Progenitor cell of endocrine pancreas (in vitro differentiated cells): ENCODE data around the gene ETV6. TPM values are rescaled to one million over a fixed set of nuclear protein-coding genes. Genes with fewer than 3 reads are reported as not detected.

Experiments used
- DNase-seq: peaks from one replicate; pipeline ENCODE4 v3.0.0; 2021; ENCODE audit warnings: low spot score; ENCODE audit not compliant: unreplicated experiment
- H3K27ac Mint-ChIP-seq: 2 replicates; pipeline ENCODE4 v1.8.0; 2021; ENCODE audit warnings: mild to moderate bottlenecking, moderate library complexity, mixed read lengths
- H3K27me3 Mint-ChIP-seq: 2 replicates; pipeline ENCODE4 v1.8.0; 2021; ENCODE audit warnings: mixed read lengths
- H3K36me3 Mint-ChIP-seq: 2 replicates; pipeline ENCODE4 v1.8.0; 2022; ENCODE audit warnings: mixed read lengths; ENCODE audit not compliant: insufficient read depth
- H3K4me1 Mint-ChIP-seq: 2 replicates; pipeline ENCODE4 v1.8.0; 2021; ENCODE audit warnings: low read depth, mixed read lengths
- H3K4me3 Mint-ChIP-seq: 2 replicates; pipeline ENCODE4 v1.8.0; 2021; ENCODE audit warnings: low read depth, mild to moderate bottlenecking, moderate library complexity, mixed read lengths
- H3K9me3 Mint-ChIP-seq: 2 replicates; pipeline ENCODE4 v1.8.0; 2021; ENCODE audit warnings: low read depth, mixed read lengths
- total RNA-seq: library from RNA; stranded (reverse); gene quantifications from 2 replicates; pipeline ENCODE4 v1.2.1, GENCODE V29; 2021
- TF ChIP-seq, protein P1 (sequence below): fragments of 200-600 bp; sonication (generic); IDR thresholded peaks from one replicate; pipeline ENCODE4 v1.5.0; 2021; ENCODE audit warnings: antibody characterized with exemption, mild to moderate bottlenecking; ENCODE audit not compliant: unreplicated experiment

The ETV6 gene
- total RNA-seq, 1 donor from 2014 or later: 55.2 TPM

DNA sequence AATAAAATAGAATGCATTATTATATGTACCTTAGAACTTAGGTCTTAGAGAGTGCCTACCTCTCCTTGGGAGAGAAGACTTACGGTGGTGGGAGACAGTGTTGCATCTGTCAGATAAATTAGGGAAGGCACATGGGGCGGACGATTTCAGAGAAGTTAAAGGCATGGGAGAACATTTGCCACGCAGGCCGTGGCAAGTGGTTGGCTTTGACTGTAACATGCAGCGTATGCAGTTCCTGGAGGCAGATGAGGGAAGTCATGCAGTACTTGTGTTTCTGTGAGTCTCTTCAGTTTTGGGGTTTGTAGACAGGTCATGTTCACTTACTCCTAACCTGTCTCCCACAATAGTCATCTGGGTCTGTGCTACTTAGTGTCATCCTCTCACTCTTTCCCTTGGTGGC lies 43.6 kb downstream of the ETV6 start:
- H3K9me3 Mint-ChIP-seq: peaks cover 5% of the 10 kb centered on the region

DNA sequence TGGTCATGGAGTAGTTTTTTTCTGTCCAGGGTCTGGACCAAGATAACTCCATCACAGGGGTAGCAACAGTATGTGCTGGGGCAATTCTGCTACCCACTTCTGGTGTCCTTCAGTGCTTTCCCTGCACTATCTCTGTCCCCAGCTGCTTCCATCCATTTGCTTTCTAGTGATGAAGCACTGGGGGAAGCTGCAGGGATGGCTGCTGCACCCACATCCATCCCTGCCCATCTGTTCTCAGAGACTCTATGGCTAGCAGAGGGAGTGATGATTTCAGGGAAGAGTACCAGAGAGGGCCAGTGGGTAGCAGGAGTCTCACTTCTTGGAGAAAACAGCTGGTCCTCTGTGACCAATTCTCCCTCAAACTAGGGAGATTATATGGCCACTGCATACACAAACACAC lies 44.1 kb downstream of the ETV6 start:
- H3K4me3 Mint-ChIP-seq: no peak overlapping the region
- H3K27me3 Mint-ChIP-seq: peaks cover 3% of the 10 kb centered on the region
- H3K9me3 Mint-ChIP-seq: peaks cover 5% of the 10 kb centered on the region
- H3K4me1 Mint-ChIP-seq: peaks cover 24% of the 10 kb centered on the region
- TF ChIP-seq, protein P1, sequence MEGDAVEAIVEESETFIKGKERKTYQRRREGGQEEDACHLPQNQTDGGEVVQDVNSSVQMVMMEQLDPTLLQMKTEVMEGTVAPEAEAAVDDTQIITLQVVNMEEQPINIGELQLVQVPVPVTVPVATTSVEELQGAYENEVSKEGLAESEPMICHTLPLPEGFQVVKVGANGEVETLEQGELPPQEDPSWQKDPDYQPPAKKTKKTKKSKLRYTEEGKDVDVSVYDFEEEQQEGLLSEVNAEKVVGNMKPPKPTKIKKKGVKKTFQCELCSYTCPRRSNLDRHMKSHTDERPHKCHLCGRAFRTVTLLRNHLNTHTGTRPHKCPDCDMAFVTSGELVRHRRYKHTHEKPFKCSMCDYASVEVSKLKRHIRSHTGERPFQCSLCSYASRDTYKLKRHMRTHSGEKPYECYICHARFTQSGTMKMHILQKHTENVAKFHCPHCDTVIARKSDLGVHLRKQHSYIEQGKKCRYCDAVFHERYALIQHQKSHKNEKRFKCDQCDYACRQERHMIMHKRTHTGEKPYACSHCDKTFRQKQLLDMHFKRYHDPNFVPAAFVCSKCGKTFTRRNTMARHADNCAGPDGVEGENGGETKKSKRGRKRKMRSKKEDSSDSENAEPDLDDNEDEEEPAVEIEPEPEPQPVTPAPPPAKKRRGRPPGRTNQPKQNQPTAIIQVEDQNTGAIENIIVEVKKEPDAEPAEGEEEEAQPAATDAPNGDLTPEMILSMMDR: no peak
- H3K36me3 Mint-ChIP-seq: peaks cover 14% of the 10 kb centered on the region
- no peak overlapping the region for H3K27ac Mint-ChIP-seq
- DNase-seq: no peak

More for the DNA sequence above, 43.6 kb downstream of the ETV6 start:
- H3K4me1 Mint-ChIP-seq: peaks cover 29% of the 10 kb centered on the region
- TF ChIP-seq, protein P1: no peak
- H3K27ac Mint-ChIP-seq: no peak overlapping the region
- H3K36me3 Mint-ChIP-seq: peaks cover 14% of the 10 kb centered on the region
- DNase-seq: no peak
- peaks cover 3% of the 10 kb centered on the region for H3K27me3 Mint-ChIP-seq
- H3K4me3 Mint-ChIP-seq: no peak overlapping the region

DNA sequence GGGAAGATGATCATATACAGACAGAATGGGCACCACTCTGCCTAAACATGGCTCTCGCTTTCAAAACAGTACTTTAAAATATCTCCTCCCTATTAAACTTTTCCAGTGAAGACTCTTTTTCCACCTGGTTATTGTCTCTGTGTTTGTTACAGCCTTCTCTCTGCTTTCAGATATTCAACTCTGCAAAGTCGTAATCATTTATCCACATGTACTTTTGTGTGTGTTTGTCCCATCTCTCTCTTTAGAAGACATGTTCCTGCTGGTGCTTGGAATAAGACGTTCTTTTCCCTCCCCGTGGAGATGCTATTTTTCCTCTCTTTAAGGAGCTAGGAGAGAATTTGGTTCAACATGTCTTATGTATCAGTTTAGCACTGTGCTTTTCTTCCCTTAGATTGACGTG lies 45.1 kb downstream of the ETV6 start:
- Mint-ChIP-seq H3K27me3 (peaks cover 3% of the 10 kb centered on the region), H3K27ac (no peak overlapping the region), H3K9me3 (peaks cover 5% of the 10 kb centered on the region), H3K4me1 (peaks cover 19% of the 10 kb centered on the region), H3K36me3 (peaks cover 14% of the 10 kb centered on the region), H3K4me3 (no peak overlapping the region)
- no peak for DNase-seq
- TF ChIP-seq, protein P1: no peak

DNA sequence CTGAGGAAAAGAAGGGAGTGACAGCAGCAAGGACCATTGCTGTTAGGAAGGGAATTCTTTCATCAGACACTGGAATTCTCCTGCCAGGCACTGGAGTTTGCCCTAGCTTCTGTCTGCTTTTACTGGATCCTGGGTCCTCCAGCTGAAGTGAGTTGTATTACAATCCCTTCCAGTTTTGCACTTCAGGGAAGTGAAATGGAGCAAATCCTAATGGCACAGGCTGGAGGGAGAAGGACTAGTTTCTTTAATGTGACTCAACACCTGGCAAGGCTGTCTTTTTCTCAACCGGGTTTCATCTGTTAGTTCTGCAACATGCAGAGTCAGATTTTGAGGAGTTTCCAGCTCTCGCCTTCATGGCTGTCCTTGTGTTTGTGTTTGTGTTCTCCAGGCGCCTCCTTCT lies 45.8 kb downstream of the ETV6 start:
- Mint-ChIP-seq H3K27me3 (no peaks in the 10 kb centered on the region), H3K27ac (peak overlapping the region; percentile 8), H3K36me3 (peaks cover 10% of the 10 kb centered on the region), H3K9me3 (peaks cover under 1% of the 10 kb centered on the region), H3K4me1 (peaks cover 19% of the 10 kb centered on the region), H3K4me3 (no peak overlapping the region)
- TF ChIP-seq, protein P1: no peak
- no peak for DNase-seq

DNA sequence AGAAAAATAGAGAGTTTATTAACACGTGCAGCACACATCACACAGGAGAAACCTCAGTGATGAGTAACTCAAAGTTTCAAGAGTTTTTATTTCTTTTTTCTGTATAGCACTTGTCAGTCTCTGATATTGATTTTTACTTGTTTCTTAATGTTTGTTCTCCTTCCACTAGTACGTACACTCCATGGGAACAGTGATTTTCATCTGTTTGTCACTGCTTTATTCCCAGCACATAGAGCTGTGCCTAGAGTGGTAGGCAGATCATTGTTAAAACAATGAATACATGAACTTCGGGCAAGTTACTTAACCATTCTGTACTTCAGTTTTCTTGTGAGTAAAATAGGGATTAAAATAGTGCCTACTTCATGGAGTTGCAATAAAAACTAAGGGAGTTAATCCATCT lies 46.6 kb downstream of the ETV6 start:
- peaks cover 23% of the 10 kb centered on the region for H3K4me1 Mint-ChIP-seq
- peaks cover 9% of the 10 kb centered on the region for H3K36me3 Mint-ChIP-seq
- peak overlapping the region; percentile 25 for H3K27ac Mint-ChIP-seq
- H3K27me3 Mint-ChIP-seq: no peaks in the 10 kb centered on the region
- H3K4me3 Mint-ChIP-seq: no peak overlapping the region
- H3K9me3 Mint-ChIP-seq: no peaks in the 10 kb centered on the region
- TF ChIP-seq, protein P1: no peak
- no peak for DNase-seq
